Measurements from ENCODE around the gene NUDT4. TPM values are rescaled to one million over a fixed set of nuclear protein-coding genes. Genes with fewer than 3 reads are reported as not detected.

The NUDT4 gene
- total RNA-seq, 1 experiment from 2014 or later: 236 TPM

DNA sequence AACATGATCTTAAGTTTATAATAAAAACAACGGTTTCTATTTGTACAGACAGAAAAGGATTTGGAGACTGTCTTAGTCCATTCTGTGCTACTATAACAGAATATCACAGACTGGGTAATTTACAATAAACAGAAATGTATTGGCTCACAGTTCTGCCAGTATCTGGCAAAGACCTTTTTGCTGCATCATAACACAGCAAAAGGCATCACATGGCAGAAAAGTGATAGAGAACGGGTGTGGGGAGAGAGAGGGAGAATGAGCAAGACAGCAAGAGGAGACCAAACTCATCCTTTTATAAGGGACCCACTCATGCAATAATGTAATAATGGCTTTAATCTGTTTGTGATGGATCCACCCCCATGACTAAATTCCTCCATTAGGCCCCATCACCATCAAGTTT lies 17.0 kb upstream of the NUDT4 start:
- Mint-ChIP-seq H3K9me3 (ENCODE audit: unreplicated experiment) (no peaks in the 10 kb centered on the region), H3K4me3 (ENCODE audit: unreplicated experiment) (no peak overlapping the region), H3K36me3 (ENCODE audit: insufficient read depth, unreplicated experiment) (no peaks in the 10 kb centered on the region), H3K27me3 (ENCODE audit: insufficient read depth, unreplicated experiment) (no peaks in the 10 kb centered on the region), H3K4me1 (ENCODE audit: low read depth, unreplicated experiment) (no peaks in the 10 kb centered on the region), H3K27ac (ENCODE audit: unreplicated experiment) (no peak overlapping the region)
- no peak for DNase-seq
- Histone ChIP-seq H3K36me3 (ENCODE audit: control insufficient read depth, insufficient read depth, low read length) (no peaks in the 10 kb centered on the region), H3K4me3 (ENCODE audit: low read depth, low read length) (no peak overlapping the region), H3K27me3 (replicated peaks; ENCODE audit: control insufficient read depth, insufficient read depth, low read length) (no peaks in the 10 kb centered on the region), H3K9me3 (no peaks in the 10 kb centered on the region), H3K4me1 (no peaks in the 10 kb centered on the region)
- intact Hi-C loops (cut with micrococcal nuclease; ENCODE audit: unreplicated experiment): no loop called here
- BruUV-seq (replicated peaks): no TSS peak
- ChIA-PET POLR2A (no interaction called here), CTCF (no interaction called here)
- TF ChIP-seq CTCF (IDR thresholded peaks at IDR 0.05; ENCODE audit: insufficient read depth in 1 of 2, low read depth in 1 of 2, low read length in 1 of 2, severe bottlenecking in 1 of 2, unreplicated experiment in 1 of 2): no peak

DNA sequence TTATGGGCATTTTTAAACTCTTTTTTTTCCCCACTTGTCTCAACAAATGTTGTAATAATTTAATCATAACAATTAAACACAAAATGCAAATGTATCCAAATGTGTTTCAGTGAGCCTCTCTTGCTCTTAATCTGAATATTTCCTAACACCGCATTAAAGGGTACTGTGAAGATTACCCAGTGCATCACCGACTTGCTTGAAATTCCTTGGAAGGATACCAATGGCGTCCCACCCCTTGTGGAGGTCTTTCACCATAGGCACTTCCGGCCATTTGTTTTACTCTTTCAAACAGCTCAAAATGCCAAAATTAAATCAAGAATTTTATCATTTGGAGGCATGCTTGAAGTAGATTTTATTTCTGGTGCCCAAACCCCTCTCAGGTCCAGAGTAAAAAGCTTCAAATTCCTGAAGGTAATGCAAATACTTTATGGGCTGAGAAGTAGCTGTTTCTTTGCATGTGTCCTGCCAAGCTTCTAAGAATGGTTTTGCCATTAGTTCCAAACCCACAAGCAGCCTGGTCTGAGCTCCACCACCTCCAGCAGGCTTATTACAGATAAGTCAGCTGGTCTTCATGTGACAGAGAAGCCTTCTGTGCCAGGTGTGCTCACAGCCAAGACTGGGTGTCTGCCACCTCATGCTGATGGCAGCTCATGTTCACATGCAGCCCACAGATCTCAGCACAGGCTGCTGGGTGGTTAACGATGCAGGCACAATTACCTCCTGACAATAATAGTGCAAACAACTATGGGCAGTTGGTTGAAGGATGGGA lies 16.4 kb upstream of the NUDT4 start:
- Histone ChIP-seq H3K9me3 (no peaks in the 10 kb centered on the region), H3K27me3 (replicated peaks; ENCODE audit: control insufficient read depth, insufficient read depth, low read length) (no peaks in the 10 kb centered on the region), H3K4me3 (ENCODE audit: low read depth, low read length) (no peak overlapping the region), H3K36me3 (ENCODE audit: control insufficient read depth, insufficient read depth, low read length) (no peaks in the 10 kb centered on the region), H3K4me1 (no peaks in the 10 kb centered on the region)
- no peaks in the 10 kb centered on the region for H3K4me1 Mint-ChIP-seq (ENCODE audit: low read depth, unreplicated experiment)
- no TSS peak for BruUV-seq (replicated peaks)
- H3K27ac Mint-ChIP-seq (ENCODE audit: unreplicated experiment): no peak overlapping the region
- H3K36me3 Mint-ChIP-seq (ENCODE audit: insufficient read depth, unreplicated experiment): no peaks in the 10 kb centered on the region
- DNase-seq: no peak
- no peaks in the 10 kb centered on the region for H3K27me3 Mint-ChIP-seq (ENCODE audit: insufficient read depth, unreplicated experiment)
- no peak overlapping the region for H3K4me3 Mint-ChIP-seq (ENCODE audit: unreplicated experiment)
- intact Hi-C loops (cut with micrococcal nuclease; ENCODE audit: unreplicated experiment): no loop called here
- ChIA-PET POLR2A (no interaction called here), CTCF (interaction anchor here (0.5 kb wide), 1 partner anchor 376 kb away, joined by 5 read pairs; no protein-coding TSS in a partner anchor)
- no peak for TF ChIP-seq CTCF (IDR thresholded peaks at IDR 0.05; ENCODE audit: insufficient read depth in 1 of 2, low read depth in 1 of 2, low read length in 1 of 2, severe bottlenecking in 1 of 2, unreplicated experiment in 1 of 2)
- H3K9me3 Mint-ChIP-seq (ENCODE audit: unreplicated experiment): no peaks in the 10 kb centered on the region

DNA sequence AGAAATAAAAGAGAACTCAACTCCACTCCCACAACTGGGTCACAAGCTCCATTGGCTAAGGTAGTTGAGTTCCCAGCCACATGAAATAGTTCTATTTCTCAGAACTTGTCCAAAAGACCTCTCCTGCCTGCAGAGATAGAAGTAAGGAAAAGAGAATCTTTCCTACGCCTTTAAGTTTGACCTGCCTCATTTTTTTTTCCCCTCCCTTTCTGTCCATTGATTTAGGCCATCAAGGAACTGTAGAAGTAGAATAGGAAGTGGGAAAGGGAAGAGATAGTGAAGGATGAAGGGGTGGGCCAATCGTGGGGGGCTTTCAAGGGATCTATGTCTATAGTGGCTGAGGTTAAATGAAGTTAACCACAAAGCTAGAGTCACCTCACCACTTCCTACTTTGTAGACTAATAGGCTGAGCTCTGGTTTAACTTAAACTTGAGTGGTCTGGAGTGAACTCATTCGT lies 13.9 kb upstream of the NUDT4 start:
- BruUV-seq (replicated peaks): no TSS peak
- TF ChIP-seq CTCF (IDR thresholded peaks at IDR 0.05; ENCODE audit: insufficient read depth in 1 of 2, low read depth in 1 of 2, low read length in 1 of 2, severe bottlenecking in 1 of 2, unreplicated experiment in 1 of 2): no peak
- intact Hi-C loops (cut with micrococcal nuclease; ENCODE audit: unreplicated experiment): no loop called here
- Histone ChIP-seq H3K4me3 (ENCODE audit: low read depth, low read length) (no peak overlapping the region), H3K36me3 (ENCODE audit: control insufficient read depth, insufficient read depth, low read length) (no peaks in the 10 kb centered on the region), H3K9me3 (no peaks in the 10 kb centered on the region), H3K27me3 (replicated peaks; ENCODE audit: control insufficient read depth, insufficient read depth, low read length) (no peaks in the 10 kb centered on the region), H3K4me1 (no peaks in the 10 kb centered on the region)
- ChIA-PET POLR2A (no interaction called here), CTCF (no interaction called here)
- no peak for DNase-seq
- no peaks in the 10 kb centered on the region for H3K9me3 Mint-ChIP-seq (ENCODE audit: unreplicated experiment)
- no peak overlapping the region for H3K27ac Mint-ChIP-seq (ENCODE audit: unreplicated experiment)
- H3K4me3 Mint-ChIP-seq (ENCODE audit: unreplicated experiment): no peak overlapping the region
- H3K36me3 Mint-ChIP-seq (ENCODE audit: insufficient read depth, unreplicated experiment): no peaks in the 10 kb centered on the region
- no peaks in the 10 kb centered on the region for H3K4me1 Mint-ChIP-seq (ENCODE audit: low read depth, unreplicated experiment)
- H3K27me3 Mint-ChIP-seq (ENCODE audit: insufficient read depth, unreplicated experiment): no peaks in the 10 kb centered on the region
